22Rv1 (cell line): ENCODE results near the gene TNK1.

Source experiments
- ZFX ChIP-seq: fragments of 450-650 bp; IDR thresholded peaks from 2 replicates; pipeline ENCODE4 v1.6.1; 2017; ENCODE audit warnings: antibody characterized with exemption, borderline replicate concordance
- TF ChIP-seq, protein P1 (sequence below): fragments of 450-650 bp; IDR thresholded peaks from 2 replicates; pipeline ENCODE4 v1.5.1; 2017; ENCODE audit warnings: mild to moderate bottlenecking

- TF ChIP-seq, protein P1, sequence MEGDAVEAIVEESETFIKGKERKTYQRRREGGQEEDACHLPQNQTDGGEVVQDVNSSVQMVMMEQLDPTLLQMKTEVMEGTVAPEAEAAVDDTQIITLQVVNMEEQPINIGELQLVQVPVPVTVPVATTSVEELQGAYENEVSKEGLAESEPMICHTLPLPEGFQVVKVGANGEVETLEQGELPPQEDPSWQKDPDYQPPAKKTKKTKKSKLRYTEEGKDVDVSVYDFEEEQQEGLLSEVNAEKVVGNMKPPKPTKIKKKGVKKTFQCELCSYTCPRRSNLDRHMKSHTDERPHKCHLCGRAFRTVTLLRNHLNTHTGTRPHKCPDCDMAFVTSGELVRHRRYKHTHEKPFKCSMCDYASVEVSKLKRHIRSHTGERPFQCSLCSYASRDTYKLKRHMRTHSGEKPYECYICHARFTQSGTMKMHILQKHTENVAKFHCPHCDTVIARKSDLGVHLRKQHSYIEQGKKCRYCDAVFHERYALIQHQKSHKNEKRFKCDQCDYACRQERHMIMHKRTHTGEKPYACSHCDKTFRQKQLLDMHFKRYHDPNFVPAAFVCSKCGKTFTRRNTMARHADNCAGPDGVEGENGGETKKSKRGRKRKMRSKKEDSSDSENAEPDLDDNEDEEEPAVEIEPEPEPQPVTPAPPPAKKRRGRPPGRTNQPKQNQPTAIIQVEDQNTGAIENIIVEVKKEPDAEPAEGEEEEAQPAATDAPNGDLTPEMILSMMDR, result no peak
- no peak for TF ChIP-seq ZFX
Observed at GRCh38 chr17:7404737-7405349, 24.0 kb downstream of the TNK1 start.
